DMS53 treated with DMSO at 0.1 percent for 48 hours (cell line): ENCODE results near the gene ANKRD40.
"Not testable (repeated sequence)": the region's sequence is repeated elsewhere in the genome, so short reads cannot be mapped to it uniquely, and the experiment has no call there.

Source experiments
- DNase-seq: peaks from one replicate; lab custom pipeline; 2025; ENCODE audit not compliant: unreplicated experiment; lab: John Stamatoyannopoulos, UW

The ANKRD40 gene, protein sequence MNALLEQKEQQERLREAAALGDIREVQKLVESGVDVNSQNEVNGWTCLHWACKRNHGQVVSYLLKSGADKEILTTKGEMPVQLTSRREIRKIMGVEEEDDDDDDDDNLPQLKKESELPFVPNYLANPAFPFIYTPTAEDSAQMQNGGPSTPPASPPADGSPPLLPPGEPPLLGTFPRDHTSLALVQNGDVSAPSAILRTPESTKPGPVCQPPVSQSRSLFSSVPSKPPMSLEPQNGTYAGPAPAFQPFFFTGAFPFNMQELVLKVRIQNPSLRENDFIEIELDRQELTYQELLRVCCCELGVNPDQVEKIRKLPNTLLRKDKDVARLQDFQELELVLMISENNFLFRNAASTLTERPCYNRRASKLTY

DNA sequence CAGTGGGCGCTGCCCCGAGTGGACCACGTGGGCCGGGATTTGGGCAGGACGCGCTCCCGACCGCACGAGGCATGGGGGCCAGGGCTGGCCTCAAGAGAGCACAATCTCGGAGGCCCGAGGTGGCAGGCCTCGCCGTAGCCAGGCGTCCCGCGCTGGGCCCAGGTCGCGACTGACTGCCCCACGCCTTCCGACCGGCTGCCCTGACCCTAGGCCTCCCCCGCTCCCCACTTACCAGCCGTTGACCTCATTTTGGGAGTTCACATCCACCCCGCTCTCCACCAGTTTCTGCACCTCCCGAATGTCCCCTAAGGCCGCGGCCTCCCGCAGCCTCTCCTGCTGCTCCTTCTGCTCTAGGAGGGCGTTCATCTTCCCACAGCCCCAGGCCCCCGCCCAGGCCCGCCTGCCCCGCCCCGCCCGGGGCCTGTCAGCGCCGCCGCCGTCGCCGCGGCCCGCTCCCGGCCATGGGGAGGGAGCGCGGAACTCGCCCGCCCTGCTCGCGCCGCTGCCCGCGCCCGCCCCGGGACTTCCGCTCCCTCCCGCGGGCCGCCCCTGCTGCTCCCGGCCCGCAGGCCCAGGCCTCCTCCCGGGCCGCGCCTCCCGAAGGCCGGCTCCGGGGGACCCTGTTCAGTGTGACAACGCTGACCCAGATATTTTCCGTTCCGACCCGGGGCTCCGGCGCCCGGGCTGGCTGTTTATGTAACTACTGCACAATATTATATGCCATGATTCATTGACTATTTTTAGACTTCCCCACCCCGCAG is at the start of gene ANKRD40:
ANKRD40 (minus strand) TSS at position 626 of the 761 bp plus-strand sequence; CDS start at position 366, 260 bp downstream.
- peak; percentile 93 for DNase-seq

DNA sequence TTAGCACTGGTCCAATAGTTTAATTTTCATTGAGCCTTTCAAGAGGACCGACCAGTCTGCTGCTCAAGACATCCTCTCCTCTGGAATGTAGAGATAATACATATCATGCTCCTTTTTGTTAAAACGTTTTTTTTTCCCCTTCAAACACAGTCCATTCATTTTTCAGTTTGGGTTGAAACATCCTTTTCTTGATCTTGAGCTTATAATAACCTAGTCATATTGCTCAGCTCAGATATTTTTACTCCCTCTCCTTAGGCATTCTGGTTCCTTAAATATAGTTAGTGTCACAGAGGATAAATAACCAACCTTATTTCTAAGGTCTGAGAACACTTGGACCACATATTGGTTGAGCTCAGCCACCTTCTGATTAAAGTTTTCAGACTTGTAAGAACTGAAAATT is 46.8 kb upstream of the ANKRD40 start:
- no peak for DNase-seq

DNA sequence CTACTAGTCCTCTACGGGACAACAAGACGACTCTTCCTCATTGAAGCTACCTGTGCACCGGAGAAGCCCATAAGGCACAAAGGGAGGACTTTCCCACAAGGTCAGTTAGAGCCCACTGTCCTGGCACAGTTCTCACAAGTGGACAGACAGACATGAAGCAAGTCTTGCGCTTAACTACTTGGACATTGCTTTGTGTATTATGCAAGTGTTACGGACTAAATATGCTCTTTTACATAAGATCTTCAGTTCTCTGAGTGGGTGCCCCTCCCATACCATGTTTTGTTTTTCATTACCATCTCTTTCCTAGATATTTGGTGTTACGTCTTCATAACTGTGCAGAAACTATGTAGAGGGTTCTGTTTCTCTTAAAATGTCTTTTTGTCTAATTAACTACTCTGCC is 41.5 kb upstream of the ANKRD40 start:
- no peak for DNase-seq

DNA sequence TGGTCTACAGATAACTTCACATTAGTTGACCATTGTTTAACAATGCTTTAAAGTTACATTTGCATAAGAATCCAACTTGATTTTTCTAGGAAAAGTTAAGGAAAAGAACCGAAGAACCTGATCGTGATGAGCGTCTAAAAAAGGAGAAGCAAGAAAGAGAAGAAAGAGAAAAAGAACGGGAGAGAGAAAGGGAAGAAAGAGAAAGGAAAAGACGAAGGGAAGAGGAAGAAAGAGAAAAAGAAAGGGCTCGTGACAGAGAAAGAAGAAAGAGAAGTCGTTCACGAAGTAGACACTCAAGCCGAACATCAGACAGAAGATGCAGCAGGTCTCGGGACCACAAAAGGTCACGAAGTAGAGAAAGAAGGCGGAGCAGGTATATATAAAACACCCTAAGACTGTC is 37.9 kb upstream of the ANKRD40 start:
- DNase-seq, result no peak

DNA sequence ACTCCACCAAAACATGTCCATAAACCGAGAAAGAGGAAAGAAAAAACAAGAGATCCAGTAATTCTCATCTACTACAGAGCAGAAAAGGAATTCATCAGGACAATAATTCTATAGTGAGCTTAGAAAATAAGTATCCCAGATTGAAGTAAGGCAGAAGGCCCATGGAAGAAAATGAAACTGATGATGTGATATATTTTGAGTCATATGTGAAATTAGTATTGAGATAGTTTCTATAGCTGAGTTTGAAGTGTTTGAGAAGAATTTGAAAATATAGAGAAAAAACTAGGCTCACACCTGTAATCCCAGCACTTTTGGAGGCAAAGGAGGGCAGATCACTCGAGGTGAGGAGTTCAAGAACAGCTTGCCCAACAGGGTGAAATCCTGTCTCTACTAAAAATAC is 31.4 kb upstream of the ANKRD40 start:
- no peak for DNase-seq

DNA sequence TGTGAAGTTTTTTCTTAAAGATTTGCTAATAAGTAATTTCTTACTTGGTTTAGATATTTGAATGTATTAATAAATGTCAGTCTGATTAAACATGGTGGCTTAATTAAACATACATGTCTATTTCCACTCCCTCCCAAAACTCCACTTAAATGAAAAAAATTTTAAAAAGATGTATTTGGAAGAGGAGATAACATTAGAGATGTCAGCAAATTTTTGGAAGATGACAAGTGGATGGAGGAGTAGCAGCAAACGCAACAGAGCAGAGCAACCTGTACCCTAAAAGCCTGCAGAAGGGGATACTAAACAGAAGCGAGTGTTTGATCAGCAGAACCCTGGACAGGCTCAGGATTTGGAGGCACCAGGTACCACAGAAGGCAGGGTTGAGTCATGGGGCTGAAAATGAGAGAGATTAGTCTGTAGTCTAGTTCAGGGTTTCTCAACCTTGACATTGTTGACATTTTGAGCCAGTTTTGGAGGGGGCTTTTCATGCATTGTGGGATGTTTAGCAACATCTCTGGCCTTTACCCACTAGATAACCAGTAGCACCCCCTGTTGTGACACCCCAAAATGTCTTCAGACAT is 29.5 kb upstream of the ANKRD40 start:
- DNase-seq, result no peak

DNA sequence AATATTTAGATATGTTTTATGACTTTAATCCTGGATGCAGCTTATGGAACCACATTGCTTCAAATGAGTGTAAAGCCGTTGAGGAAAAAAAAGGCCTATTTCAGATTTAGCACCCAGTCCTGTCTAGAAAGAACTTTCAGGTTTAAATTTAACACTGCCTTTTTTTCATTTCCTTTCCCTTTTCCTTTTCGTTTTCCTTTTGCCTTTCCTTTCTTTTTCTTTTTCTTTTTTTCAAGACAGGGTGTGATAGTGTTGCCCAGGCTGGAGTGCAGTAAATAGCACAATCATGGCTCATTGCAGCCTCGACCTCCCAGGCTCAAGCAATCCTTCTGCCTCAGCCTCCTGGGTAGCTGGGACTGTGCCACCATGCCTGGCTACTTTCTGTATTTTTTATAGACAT is 27.6 kb upstream of the ANKRD40 start:
- no peak for DNase-seq

DNA sequence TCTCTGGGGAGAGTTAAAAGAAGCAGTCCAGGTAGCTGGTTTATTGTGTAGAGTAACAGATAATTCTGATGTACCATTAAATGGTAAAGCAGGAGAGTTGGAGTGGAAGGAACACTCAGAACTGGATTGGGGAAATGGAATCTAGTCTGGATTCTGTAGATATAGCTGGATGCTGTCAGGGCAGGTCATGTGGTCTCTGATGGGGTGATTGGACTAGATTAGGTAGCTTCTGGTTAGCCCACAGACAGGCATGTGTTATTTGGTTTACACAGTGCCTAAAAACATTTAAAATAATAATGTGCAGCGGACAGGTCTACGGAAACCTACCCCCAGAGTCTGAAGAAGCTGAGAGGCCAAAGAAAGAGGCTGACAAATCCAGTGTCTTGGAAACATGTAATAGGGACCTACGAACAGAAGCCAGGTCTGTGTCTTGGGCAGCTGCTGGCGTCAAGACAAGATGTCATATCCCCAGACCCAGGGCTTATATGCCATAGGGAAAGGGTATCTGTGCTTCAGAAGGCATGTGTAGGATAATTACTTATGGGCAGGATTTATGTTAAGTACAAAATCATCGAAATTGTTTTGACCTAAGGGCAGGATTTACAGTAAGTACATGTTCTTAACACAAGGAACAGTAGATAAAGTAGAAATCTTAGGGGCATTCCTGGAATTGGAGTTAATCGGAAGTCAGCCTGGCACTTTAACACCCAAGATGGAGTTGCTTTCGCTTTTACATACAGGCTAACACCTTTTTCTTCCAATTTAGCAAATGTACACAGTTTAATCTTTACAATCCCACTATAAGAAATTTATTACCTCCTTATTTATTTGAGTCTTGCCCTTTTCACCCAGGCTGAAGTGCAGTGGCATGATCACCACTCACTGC is 24.1 kb upstream of the ANKRD40 start:
- no peak for DNase-seq

DNA sequence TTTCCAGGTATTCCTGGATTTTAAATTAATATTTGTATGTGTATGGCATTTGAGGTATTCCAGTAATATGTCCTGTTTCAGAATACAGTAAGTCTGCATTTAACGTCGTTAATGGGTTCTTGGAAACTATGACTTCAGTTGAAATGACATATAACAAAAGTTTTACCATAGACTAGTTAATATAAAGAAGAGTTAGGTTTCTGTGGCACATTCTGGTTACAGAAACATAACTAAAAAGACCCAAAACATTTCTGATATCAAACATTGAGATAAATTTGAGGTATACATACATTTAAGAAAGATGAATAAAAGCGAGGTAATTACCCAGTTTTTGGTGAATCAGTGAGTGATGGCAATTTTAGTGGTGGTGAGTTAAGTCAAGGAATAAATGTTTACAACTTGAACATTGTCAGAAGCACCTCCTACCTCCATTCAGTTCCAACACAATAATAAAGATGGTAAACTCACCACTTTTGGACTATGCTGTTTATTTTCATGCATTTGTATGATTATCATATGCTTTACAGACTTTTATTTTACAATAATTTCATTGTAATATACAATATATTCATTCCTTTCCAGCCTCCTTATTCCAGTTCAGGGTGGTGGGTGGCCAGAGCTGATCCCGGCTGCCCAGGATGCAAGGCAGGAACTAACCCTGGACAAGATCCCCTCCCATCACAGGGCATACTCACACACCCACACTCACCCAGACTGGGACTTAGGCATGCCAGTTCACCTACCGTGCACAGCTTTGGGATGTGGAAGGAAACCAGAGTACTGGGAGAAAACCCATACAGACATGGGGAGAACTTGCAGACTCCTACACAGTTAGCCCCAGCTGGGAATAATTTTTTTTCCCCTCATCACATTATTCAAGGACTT is 21.4 kb upstream of the ANKRD40 start:
- DNase-seq, result no peak

DNA sequence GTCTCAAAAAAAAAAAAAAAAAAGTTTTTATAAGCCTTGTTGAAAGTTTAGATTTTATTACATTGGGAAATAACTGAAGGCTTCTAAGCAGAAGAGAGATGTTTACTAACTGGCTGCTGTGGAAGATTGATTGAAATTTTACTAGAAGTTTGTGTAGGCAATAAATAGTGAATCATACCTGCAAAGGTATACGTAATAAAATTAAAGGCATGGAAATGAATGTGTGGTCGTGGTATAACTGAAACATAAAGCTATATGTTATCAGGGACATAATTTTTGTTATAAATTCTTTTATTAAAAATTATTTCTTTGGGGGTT is 20.4 kb upstream of the ANKRD40 start:
- no peak for DNase-seq

DNA sequence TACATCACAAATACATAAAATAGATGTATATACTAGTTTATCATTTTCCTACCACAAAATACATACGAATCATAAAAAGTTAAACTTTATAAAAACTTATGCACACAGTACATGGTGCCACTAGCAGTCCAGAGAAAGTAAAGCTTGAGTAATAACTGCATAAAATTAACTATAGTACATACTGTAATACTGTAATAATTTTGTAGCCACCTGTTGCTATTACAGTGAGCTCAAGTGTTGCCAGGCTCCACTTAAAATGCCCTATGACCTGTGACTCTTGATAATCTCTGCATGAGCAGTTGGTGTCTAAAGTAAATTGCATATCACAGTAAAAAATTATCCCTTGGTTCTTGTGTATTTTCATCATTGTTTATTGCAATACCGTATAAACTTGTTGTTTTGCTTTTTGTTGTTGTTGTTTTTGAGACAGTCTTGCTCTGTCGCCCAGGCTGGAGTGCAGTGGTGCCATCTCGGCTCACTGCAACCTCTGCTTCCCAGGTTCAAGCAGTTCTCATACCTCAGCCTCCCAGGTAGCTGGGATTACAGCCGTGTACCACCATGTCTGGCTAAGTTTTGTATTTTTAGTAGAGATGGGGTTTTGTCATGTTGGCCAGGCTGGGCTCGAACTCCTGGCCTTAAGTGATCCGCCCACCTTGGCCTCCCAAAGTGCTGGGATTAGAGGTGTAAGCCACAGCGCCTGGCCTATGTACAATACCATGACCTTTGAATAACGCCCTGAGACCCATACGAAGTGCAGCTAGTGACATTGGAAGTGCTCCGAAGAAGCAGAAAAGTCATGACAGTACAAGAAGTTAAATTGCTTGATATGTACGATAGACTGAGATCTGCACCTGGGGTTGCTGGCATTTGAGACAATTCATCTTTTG is 18.3 kb upstream of the ANKRD40 start:
- no peak for DNase-seq

DNA sequence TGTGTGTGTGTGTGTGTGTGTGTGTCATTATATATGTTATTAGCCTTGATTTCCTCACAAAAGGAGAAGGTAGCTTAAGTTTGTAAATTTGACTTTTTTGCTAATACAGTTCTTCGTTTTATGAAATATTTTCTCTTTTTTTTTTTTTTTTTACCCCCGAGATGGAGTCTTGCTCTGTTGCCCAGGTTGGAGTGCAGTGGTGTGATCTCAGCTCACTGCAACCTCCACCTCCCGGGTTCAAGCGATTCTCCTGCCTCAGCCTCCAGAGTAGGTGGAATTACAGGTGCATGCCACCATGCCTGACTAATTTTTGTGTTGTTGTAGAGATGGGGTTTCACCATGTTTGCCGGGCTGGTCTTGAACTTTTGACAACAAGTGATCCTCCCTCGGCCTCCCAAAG is 16.9 kb upstream of the ANKRD40 start:
- not testable (repeated sequence) for DNase-seq

DNA sequence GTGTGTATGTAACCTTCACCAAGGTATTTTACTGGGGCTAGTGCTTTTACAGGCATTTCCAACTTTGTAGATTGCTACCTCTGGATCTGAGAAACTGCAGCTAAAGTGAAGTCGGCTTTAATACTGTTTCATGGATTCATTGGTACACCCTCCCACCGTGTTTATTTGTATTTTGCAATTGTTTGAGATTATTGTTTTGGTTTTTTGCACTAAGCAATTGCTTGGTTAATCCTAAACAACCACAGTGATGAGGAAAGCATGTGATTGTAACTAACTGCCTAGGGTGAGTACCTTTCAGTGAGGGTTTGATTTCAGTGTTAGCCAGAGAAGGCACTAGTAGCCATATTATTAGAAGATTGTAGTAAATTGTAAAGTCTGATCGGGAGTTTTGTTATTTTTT is 15.0 kb upstream of the ANKRD40 start:
- DNase-seq, result no peak

DNA sequence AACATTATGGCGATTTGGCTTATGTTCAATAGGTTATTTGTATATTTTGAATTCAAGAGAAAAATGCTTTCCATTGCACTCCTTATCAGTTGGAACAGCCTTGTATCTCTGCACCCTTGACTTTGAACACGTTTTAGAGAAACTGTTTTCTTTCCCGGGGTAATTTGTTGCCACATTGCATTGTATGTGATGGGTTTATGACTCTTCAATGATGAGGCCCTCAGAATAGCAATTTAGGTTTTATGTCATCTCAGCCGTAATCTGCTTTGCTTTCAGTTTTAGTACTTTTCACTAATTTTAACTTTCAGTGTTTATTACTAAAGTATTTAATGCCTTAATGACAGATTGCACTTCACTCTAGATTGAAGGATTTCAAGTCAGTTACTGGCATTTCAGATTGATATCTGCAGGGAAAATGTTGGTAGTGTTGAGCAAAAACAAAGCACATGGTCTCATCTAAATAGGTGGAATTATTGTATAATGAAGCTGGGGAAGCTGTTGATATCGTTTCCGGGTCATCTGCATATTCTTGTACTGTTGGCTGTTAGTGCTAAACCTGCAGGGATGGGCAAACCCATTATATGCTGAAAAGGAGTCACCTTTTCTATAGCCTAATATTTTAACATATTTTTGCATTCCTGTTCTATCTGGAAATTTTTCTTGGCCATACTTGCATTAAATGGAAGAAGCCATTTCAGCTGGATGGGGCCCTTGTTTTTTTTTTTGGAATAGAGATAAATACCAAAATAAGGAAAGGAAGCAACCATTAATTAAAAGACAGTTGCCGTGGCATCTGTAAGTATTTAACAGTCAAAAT is 13.7 kb upstream of the ANKRD40 start:
- DNase-seq, result no peak

DNA sequence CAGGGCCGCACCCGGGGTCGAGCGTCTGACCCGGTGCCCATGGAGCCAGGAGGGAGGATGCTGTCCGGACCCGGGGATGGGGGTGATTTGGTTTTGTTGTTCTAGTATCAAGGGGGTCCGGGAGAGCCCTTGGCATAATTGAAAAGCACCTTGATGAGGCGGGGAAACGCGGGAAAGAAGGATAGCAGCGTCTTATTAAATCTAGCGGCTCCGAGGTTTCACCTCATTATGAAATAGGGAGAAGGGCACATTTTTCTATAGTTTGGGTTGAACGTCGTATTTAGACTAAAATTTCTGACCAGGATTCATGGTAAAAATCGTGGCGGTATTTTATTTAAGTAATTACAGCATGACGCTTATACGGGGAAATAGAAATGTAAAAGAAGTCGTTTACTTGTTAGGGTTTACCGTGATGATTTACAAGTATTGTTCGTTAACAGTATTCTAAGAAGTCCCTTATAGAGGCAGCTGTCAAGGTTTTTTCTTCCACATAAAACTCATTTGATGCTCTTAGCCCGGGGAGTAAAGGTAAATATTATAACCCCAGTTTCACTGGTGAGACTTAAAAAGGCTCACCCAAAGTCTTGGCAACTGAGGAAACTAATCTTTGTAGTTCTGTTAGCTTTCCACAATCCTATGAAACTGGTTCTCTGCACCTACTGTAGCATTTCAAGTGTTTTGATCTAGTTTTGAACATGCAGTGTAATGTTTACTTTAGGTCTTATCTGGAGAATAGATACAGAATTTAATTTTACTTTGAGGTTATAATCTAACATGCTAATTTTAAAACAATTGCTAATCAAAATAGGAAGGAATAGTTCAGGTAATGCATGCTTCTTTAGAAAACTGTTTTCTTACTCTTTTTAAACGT is 12.4 kb upstream of the ANKRD40 start:
- DNase-seq, result peak; percentile 19

DNA sequence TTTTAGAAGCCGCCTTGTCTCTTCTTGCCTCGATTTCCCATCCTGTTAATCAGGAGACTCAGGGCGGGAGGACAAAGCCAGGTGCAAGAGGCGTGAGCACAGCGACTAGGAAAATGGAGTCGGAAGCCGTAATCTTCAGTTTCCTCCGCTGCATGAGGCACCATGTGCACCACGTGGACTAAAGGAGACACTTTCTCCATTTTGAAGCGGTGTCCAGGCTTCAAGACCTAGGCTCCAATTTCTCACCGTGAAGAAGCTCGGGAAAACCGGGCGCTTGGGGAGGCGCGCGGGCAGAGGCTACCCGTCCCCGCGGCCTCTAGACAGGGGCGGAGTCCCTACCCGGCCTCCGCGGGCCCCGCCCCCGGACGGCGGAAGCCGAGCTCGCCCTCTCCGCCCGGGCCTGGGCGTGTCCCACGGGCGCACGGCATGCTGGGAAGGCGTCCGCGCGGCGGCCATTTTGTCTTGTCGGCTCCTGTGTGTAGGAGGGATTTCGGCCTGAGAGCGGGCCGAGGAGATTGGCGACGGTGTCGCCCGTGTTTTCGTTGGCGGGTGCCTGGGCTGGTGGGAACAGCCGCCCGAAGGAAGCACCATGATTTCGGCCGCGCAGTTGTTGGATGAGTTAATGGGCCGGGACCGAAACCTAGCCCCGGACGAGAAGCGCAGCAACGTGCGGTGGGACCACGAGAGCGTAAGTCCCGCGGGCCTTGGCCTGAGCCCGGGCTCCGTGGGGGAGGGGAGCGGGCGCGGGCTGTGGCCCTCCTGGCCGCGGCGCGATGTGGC is 11.6 kb upstream of the ANKRD40 start, which contains the start of gene LUC7L3:
LUC7L3 (plus strand) TSS at position 460 of the 780 bp plus-strand sequence; CDS start at position 590, 130 bp downstream.
- DNase-seq, result peak; percentile 96

DNA sequence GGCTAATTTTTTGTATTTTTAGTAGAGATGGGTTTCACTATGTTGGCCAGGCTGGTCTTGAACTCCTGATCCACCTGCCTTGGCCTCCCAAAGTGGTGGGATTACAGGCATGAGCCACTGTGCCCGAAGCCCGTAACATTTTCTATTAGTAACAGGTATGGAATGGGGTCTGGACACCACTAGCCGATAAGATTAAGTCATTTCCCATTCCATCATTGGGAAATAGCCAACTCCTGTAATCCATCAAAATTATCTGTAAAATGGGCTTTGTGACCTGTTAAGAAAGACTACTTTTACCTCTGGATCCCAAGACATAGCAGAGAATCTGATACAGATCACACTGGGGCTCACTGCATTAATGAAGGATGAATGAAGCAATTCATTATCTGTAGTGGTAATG is 7.8 kb upstream of the ANKRD40 start:
- DNase-seq, result no peak
